IMR-90 (cell line): ENCODE results near the gene RHBDD1. TPM values are rescaled to one million over a fixed set of nuclear protein-coding genes. Genes with fewer than 3 reads are reported as not detected.

ENCODE experiments used
- ATAC-seq: fragments of 200-7000 bp; cut with Tn5 transposase; 2 replicates; pipeline ENCODE4 v1.9.1; 2020; ENCODE audit warnings: low read depth, mild to moderate bottlenecking, moderate library complexity
- BruUV-seq: library from RNA; stranded (reverse); fragments of 400-500 nt; replicated peaks from 2 replicates; lab custom pipeline; 2021; lab: Mats Ljungman, UMichigan
- CTCF ChIA-PET: fragments of 300-600 bp; formaldehyde crosslinking; extraction: SDS; loops from one replicate; lab custom pipeline; 2021; ENCODE audit warnings: antibody characterized with exemption; lab: Yijun Ruan, JAX
- POLR2A ChIA-PET: fragments of 300-600 bp; sonication (Branson Sonifier 250); formaldehyde crosslinking; loops from one replicate; lab custom pipeline; 2022; ENCODE audit warnings: antibody characterized with exemption; ENCODE audit not compliant: unreplicated experiment; lab: Charles Lee
- DNase-seq: peaks from one replicate; pipeline ENCODE4 v3.0.0; 2013
- H2AFZ ChIP-seq: replicated peaks from 2 replicates; pipeline ENCODE3; 2013; ENCODE audit warnings: low read length, mild to moderate bottlenecking; ENCODE audit not compliant: poor library complexity
- H2AK5ac ChIP-seq: 2 replicates; pipeline ENCODE4 v1.6.1; 2013; ENCODE audit warnings: low read depth, low read length, inconsistent platforms
- H2AK9ac ChIP-seq: replicated peaks from 2 replicates; pipeline ENCODE3; 2013; ENCODE audit warnings: mild to moderate bottlenecking, low read depth, low read length, moderate library complexity; ENCODE audit not compliant: poor library complexity
- H2BK120ac ChIP-seq: 2 replicates; pipeline ENCODE4 v1.6.1; 2013; ENCODE audit warnings: low read depth, low read length, inconsistent platforms
- H2BK15ac ChIP-seq: 3 replicates; pipeline ENCODE4 v1.6.1; 2013; ENCODE audit warnings: low read depth, low read length, inconsistent platforms
- H2BK20ac ChIP-seq: 2 replicates; pipeline ENCODE4 v1.6.1; 2013; ENCODE audit warnings: low read depth, mild to moderate bottlenecking, inconsistent platforms, low read length, moderate library complexity
- H2BK5ac ChIP-seq: 2 replicates; pipeline ENCODE4 v1.6.1; 2013; ENCODE audit warnings: mild to moderate bottlenecking, low read depth, low read length, inconsistent platforms; ENCODE audit not compliant: poor library complexity, severe bottlenecking
- H3K14ac ChIP-seq: replicated peaks from 2 replicates; pipeline ENCODE4 v1.6.1; 2013; ENCODE audit warnings: low read depth, low read length, inconsistent platforms
- H3K18ac ChIP-seq: 2 replicates; pipeline ENCODE4 v1.6.1; 2013; ENCODE audit warnings: low read depth, low read length, control low read depth
- H3K23ac ChIP-seq: 2 replicates; pipeline ENCODE4 v1.6.1; 2013; ENCODE audit warnings: low read depth, low read length, inconsistent platforms
- H3K27ac ChIP-seq: 2 replicates; pipeline ENCODE4 v1.5.1; 2013; ENCODE audit warnings: mild to moderate bottlenecking, control low read depth, low read length; ENCODE audit not compliant: insufficient read depth
- H3K27me3 ChIP-seq: 2 replicates; pipeline ENCODE4 v1.6.1; 2013; ENCODE audit warnings: low read length; ENCODE audit not compliant: control insufficient read depth, insufficient read depth
- H3K36me3 ChIP-seq: 2 replicates; pipeline ENCODE4 v1.6.1; 2013; ENCODE audit warnings: low read length, mixed read lengths; ENCODE audit not compliant: control insufficient read depth, insufficient read depth
- H3K4ac ChIP-seq: 2 replicates; pipeline ENCODE4 v1.6.1; 2013; ENCODE audit warnings: low read depth, low read length, inconsistent platforms
- H3K4me1 ChIP-seq: 2 replicates; pipeline ENCODE4 v1.6.1; 2013; ENCODE audit warnings: low read length, mixed read lengths; ENCODE audit not compliant: control insufficient read depth, insufficient read depth
- H3K4me2 ChIP-seq: 2 replicates; pipeline ENCODE4 v1.6.1; 2013; ENCODE audit warnings: low read depth, mild to moderate bottlenecking, control low read depth, low read length, moderate library complexity
- H3K4me3 ChIP-seq: 2 replicates; pipeline ENCODE4 v1.5.1; 2013; ENCODE audit warnings: low read depth, mild to moderate bottlenecking, control low read depth, low read length, moderate library complexity; ENCODE audit not compliant: insufficient read depth
- H3K56ac ChIP-seq: 2 replicates; pipeline ENCODE4 v1.6.1; 2013; ENCODE audit warnings: low read length, inconsistent platforms; ENCODE audit not compliant: insufficient read depth; ENCODE audit errors: extremely low read depth
- H3K79me1 ChIP-seq, 2 experiments: 2 replicates each; pipeline ENCODE4 v1.6.1; 2013; ENCODE audit warnings: low read length in 2 of 2, inconsistent platforms in 1 of 2, low read depth in 1 of 2
- H3K9ac ChIP-seq: 2 replicates; pipeline ENCODE4 v1.6.1; 2013; ENCODE audit warnings: low read depth, low read length, control low read depth
- H3K9me1 ChIP-seq: 2 replicates; pipeline ENCODE4 v1.6.1; 2013; ENCODE audit warnings: low read length, inconsistent platforms; ENCODE audit not compliant: insufficient read depth
- H3K9me3 ChIP-seq: 2 replicates; pipeline ENCODE4 v1.6.1; 2013; ENCODE audit warnings: low read length; ENCODE audit not compliant: control insufficient read depth, insufficient read depth
- H4K20me1 ChIP-seq: 2 replicates; pipeline ENCODE4 v1.6.1; 2013; ENCODE audit warnings: low read length, inconsistent platforms; ENCODE audit not compliant: insufficient read depth
- H4K5ac ChIP-seq: 2 replicates; pipeline ENCODE4 v1.6.1; 2013; ENCODE audit warnings: mild to moderate bottlenecking, low read depth, low read length, control low read depth
- H4K8ac ChIP-seq, 2 experiments: 2 replicates each; pipeline ENCODE4 v1.6.1; 2013; ENCODE audit warnings: low read depth in 2 of 2, low read length in 2 of 2, control low read depth in 1 of 2, inconsistent platforms in 1 of 2
- H4K91ac ChIP-seq: 2 replicates; pipeline ENCODE4 v1.6.1; 2013; ENCODE audit warnings: low read depth, low read length, inconsistent platforms; ENCODE audit not compliant: insufficient read depth
- MAFK ChIP-seq: IDR thresholded peaks from 2 replicates; pipeline ENCODE4 v1.6.1; 2012; ENCODE audit warnings: low read depth, low read length, improper control_type of control experiment
- RFX5 ChIP-seq: IDR thresholded peaks from 2 replicates; pipeline ENCODE4 v1.8.0; 2012; ENCODE audit warnings: low read depth, mild to moderate bottlenecking, low read length, moderate library complexity
- SMC3 ChIP-seq: fragments of 150-350 bp; IDR thresholded peaks from 2 replicates; pipeline ENCODE4 v1.6.1; 2016; ENCODE audit warnings: low read depth, mild to moderate bottlenecking, antibody characterized with exemption, low read length, moderate library complexity
- WGBS, 2 experiments: methylation state at CpG; one replicate each; pipeline versions ENCODE4 v1.1.5 to v1.1.7; 2013; ENCODE audit warnings: missing lambda C conversion rate in 2 of 2; ENCODE audit not compliant: insufficient read length in 1 of 2; ENCODE audit errors: extremely low coverage in 2 of 2; 5-methylcytosine and 5-hydroxymethylcytosine counted together
- dilution Hi-C: fragments of 300-500 bp; cut with HindIII; formaldehyde crosslinking; loops from one replicate; pipeline ENCODE4 v1.14.3; 2018; ENCODE audit warnings: low sequenced_read_pairs; ENCODE audit not compliant: unreplicated experiment
- in situ Hi-C: fragments of 300-500 bp; cut with MboI; formaldehyde crosslinking; loops from 3 replicates; pipeline ENCODE4 v1.14.3; 2019; ENCODE audit warnings: low sequenced_read_pairs, inconsistent platforms, mixed read lengths
- intact Hi-C: fragments of 100-400 bp; cut with micrococcal nuclease; formaldehyde crosslinking; loops from 2 replicates; pipeline ENCODE4 v1.10.0; 2022
- polyA plus RNA-seq, 3 experiments: library from polyadenylated mRNA; depleted of rRNA; stranded (reverse); fragments of >200 nt; gene quantifications; 2 replicates each; pipeline ENCODE4 v1.2.3, GENCODE V29; 2012; ENCODE audit warnings: low replicate concordance in 1 of 3
- total RNA-seq: library from RNA; depleted of rRNA; stranded (reverse); fragments of >200 nt; gene quantifications from 2 replicates; pipeline ENCODE4 v1.2.3, GENCODE V29; 2012
- TF ChIP-seq, protein P1 (sequence below): conservative IDR thresholded peaks from 2 replicates; pipeline ENCODE4 v1.5.1; 2012; ENCODE audit warnings: mild to moderate bottlenecking, low read depth, low read length, improper control_type of control experiment

Gene RHBDD1
- total and polyA plus RNA-seq, 2 of the 4 experiments (the other 2 are of a cell fraction), result 9.7 to 14.0 TPM

DNA sequence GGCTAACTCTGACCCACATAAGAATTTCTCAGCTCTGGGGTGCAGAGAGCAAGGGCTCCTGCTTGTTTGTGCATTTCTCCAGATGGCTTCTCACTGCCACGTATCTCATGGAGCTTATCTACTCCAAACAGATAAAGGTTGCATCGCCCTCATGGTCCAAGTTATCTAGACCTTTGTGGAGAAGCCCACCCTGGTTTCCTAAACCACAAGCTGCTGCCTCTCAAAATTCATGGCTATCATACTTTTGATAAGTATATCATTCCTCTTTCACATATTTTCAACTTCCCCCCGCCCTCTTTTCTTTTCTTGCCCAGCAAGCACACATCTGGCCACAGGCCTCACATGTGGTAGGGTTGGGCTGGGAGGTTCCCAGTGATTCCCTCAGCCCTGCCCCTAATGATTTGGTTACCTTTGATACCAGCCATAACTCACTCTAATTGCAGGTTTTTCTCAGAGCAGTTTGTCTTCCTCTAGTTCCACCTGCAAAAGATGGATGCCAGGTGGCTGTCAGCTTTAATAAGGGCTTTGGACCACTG, 146.0 kb downstream of the RHBDD1 start:
- no peaks in the 10 kb centered on the region for H3K27me3 ChIP-seq
- no peak overlapping the region for H3K14ac ChIP-seq
- H3K9me3 ChIP-seq, result no peaks in the 10 kb centered on the region
- peaks cover 9% of the 10 kb centered on the region; the same call in 1 of the 2 replicates for H3K4me1 ChIP-seq
- no peak overlapping the region for H3K4me3 ChIP-seq
- 86% methylated on average over 2 of the region's 3 CpGs; no CpG with 5 or more reads in 1 of the 2 experiments for WGBS, 2 experiments
- no TSS peak for BruUV-seq
- no peak overlapping the region for H2AFZ ChIP-seq
- H3K9me1 ChIP-seq, result no peaks in the 10 kb centered on the region
- H2AK9ac ChIP-seq, result no peak overlapping the region
- H3K4me2 ChIP-seq, result no peak overlapping the region
- H3K79me1 ChIP-seq, result peaks cover 4 to 8% of the 10 kb centered on the region in 2 experiments; a peak in 2 of 4 replicates
- H3K9ac ChIP-seq, result no peak overlapping the region
- no peak overlapping the region for H3K56ac ChIP-seq
- no peaks in the 10 kb centered on the region for H3K36me3 ChIP-seq
- no peak overlapping the region for H2BK5ac ChIP-seq
- dilution Hi-C loops (no loop called here), intact Hi-C loops (loop anchor here (10.0 kb wide), 1 partner anchor 797 kb away; no protein-coding TSS in a partner anchor), in situ Hi-C loops (loop anchor here (10.0 to 25.0 kb wide), 3 partner anchors 795 to 1317 kb away; no protein-coding TSS in a partner anchor)
- ATAC-seq (no peak), DNase-seq (no peak)
- H2AK5ac ChIP-seq, result no peak overlapping the region
- TF ChIP-seq, protein P1, sequence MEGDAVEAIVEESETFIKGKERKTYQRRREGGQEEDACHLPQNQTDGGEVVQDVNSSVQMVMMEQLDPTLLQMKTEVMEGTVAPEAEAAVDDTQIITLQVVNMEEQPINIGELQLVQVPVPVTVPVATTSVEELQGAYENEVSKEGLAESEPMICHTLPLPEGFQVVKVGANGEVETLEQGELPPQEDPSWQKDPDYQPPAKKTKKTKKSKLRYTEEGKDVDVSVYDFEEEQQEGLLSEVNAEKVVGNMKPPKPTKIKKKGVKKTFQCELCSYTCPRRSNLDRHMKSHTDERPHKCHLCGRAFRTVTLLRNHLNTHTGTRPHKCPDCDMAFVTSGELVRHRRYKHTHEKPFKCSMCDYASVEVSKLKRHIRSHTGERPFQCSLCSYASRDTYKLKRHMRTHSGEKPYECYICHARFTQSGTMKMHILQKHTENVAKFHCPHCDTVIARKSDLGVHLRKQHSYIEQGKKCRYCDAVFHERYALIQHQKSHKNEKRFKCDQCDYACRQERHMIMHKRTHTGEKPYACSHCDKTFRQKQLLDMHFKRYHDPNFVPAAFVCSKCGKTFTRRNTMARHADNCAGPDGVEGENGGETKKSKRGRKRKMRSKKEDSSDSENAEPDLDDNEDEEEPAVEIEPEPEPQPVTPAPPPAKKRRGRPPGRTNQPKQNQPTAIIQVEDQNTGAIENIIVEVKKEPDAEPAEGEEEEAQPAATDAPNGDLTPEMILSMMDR, result no peak
- TF ChIP-seq RFX5 (no peak), MAFK (no peak), SMC3 (no peak)
- no peak overlapping the region for H3K18ac ChIP-seq
- ChIA-PET CTCF (interaction anchor here (1.0 kb wide), 1 partner anchor 179 kb away, joined by 3 read pairs; no protein-coding TSS in a partner anchor), POLR2A (no interaction called here)
- no peak overlapping the region for H4K91ac ChIP-seq
- no peak overlapping the region for H2BK20ac ChIP-seq
- no peak overlapping the region for H2BK120ac ChIP-seq
- no peak overlapping the region for H4K8ac ChIP-seq
- H4K20me1 ChIP-seq, result no peaks in the 10 kb centered on the region
- H2BK15ac ChIP-seq, result no peak overlapping the region
- no peak overlapping the region for H3K23ac ChIP-seq
- H4K5ac ChIP-seq, result no peak overlapping the region
- no peak overlapping the region for H3K27ac ChIP-seq
- no peak overlapping the region for H3K4ac ChIP-seq
